Activated CD8-positive, alpha-beta memory T cell treated with anti-CD3 and anti-CD28 coated beads, Interleukin-2, amount 50 U/mL, for 1 hour (primary cell): ENCODE measurements around the gene SEC23B.

Source experiments
- DNase-seq: peaks from one replicate; pipeline ENCODE4 v3.0.0-alpha.2; 2020; ENCODE audit errors: extremely low read depth

The SEC23B gene

GRCh38 chr20:18587665-18588573 lies 80.2 kb downstream of the SEC23B start, which contains the start of gene DTD1:
Gene DTD1, plus strand, starts transcription at chr20:18588054. Its CDS starts 19 bp downstream, at chr20:18588073.
- peak; percentile 32 for DNase-seq

DNA sequence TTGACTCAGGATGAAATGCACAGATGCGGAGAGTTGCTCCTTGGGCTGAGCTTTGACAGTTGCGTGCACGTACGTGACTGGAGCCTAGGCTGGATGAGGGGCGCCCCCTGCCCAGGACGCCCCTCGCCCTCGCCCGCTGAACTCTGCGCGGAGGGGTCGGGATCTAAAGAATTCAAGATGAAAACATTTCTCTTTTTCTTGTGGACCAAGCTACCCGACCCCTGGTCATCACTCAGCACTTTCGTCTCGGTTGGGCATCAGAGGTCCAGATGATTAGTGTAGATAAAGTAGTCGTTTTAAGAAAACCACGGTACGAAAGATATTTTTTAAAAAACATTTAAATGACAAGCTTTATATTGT lies 80.8 kb downstream of the SEC23B start:
- DNase-seq: no peak

- no peak for DNase-seq
These were observed 82.4 kb downstream of the SEC23B start for GRCh38 chr20:18589941-18590674.

GRCh38 chr20:18596270-18596669 lies 88.5 kb downstream of the SEC23B start:
- no peak for DNase-seq

DNA sequence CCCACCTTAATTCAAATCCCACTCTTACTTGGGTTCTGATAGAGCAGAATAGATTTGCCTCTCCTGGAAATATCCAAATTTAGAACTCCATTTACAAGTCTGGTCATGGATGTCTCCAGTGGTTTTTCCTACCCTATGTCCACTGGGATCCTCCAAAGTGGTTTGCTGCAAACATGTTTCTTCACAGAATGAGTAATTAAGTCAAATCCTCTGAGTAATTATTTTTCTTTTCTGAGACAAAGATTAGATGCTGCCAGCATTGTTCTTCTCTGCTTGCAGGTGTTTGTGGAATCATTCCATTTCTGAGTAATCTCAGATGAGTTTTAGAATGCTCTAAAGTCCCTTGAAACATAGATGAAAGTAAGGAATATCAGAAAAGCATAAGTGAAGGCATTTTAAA lies 102.0 kb downstream of the SEC23B start:
- no peak for DNase-seq
